ENCODE data around the gene RGL3.

Gene RGL3

DNA sequence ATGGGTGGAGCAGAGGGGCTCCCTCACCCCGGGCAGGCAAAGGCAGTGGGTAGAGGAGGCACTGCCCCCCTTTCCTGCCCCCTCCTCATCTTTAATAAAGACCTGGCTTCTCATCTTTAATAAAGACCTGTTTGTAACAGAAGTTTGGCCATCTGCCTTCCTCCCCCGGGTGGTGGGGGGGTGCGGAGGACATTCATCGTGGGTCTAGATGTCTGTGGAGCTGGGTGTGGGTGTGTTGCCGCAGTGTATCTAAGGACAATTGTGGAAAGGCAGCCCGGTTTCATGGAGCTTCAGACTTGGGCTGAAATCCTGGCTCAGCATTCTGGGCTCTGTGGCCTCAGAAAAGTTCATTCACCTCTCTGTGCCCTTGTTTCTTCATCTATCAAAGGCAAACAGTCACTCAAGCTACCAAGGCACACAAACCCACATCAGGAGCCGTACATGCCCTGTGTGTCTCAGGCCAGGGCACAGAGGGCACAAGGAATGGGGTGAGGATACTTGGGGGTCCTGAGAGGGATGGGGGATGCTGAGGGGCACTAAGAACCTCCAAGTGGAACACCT lies 53.5 kb downstream of the RGL3 start:
- in situ Hi-C loops (cut with MboI; ENCODE audit: low pct_unique_long_range_greater_than_20kb, low sequenced_read_pairs, unreplicated experiment): no loop called here
- TF ChIP-seq, protein P1, sequence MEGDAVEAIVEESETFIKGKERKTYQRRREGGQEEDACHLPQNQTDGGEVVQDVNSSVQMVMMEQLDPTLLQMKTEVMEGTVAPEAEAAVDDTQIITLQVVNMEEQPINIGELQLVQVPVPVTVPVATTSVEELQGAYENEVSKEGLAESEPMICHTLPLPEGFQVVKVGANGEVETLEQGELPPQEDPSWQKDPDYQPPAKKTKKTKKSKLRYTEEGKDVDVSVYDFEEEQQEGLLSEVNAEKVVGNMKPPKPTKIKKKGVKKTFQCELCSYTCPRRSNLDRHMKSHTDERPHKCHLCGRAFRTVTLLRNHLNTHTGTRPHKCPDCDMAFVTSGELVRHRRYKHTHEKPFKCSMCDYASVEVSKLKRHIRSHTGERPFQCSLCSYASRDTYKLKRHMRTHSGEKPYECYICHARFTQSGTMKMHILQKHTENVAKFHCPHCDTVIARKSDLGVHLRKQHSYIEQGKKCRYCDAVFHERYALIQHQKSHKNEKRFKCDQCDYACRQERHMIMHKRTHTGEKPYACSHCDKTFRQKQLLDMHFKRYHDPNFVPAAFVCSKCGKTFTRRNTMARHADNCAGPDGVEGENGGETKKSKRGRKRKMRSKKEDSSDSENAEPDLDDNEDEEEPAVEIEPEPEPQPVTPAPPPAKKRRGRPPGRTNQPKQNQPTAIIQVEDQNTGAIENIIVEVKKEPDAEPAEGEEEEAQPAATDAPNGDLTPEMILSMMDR (IDR thresholded peaks at IDR 0.05; ENCODE audit: extremely low read depth, insufficient read depth, missing control alignments): no peak
- no peak for DNase-seq (ENCODE audit: low spot score)

GRCh38 chr19:11364935-11365334 lies 54.2 kb downstream of the RGL3 start:
- in situ Hi-C loops (cut with MboI; ENCODE audit: low pct_unique_long_range_greater_than_20kb, low sequenced_read_pairs, unreplicated experiment): no loop called here
- TF ChIP-seq, protein P1 (IDR thresholded peaks at IDR 0.05; ENCODE audit: extremely low read depth, insufficient read depth, missing control alignments): no peak

DNA sequence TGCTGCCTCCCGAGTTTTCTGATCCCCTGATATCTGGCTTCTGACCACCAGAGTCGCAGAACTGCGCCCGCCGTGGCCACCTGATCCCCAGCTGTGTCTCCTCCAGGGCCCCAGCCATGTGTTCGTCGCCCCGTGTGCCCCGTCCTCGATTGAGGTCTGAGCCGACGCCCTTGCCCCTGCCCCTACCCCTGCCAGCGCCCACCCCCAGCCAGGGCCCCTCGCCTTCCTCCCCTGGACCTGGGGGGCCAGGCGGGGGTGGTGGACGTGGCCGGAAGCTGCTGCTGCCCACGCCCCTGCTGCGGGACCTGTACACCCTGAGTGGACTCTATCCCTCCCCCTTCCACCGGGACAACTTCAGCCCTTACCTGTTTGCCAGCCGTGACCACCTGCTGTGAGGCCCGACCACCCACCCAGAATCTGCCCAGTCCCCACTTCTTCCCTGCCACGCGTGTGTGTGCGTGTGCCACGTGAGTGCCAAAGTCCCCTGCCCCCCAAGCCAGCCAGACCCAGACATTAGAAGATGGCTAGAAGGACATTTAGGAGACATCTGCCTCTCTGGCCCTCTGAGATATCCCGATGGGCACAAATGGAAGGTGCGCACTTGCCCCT lies 54.7 kb downstream of the RGL3 start:
- in situ Hi-C loops (cut with MboI; ENCODE audit: low pct_unique_long_range_greater_than_20kb, low sequenced_read_pairs, unreplicated experiment): no loop called here
- TF ChIP-seq, protein P1 (IDR thresholded peaks at IDR 0.05; ENCODE audit: extremely low read depth, insufficient read depth, missing control alignments): no peak
- DNase-seq (ENCODE audit: low spot score): no peak

More at GRCh38 chr19:11364935-11365334, 54.2 kb downstream of the RGL3 start:
- DNase-seq (ENCODE audit: low spot score): no peak

DNA sequence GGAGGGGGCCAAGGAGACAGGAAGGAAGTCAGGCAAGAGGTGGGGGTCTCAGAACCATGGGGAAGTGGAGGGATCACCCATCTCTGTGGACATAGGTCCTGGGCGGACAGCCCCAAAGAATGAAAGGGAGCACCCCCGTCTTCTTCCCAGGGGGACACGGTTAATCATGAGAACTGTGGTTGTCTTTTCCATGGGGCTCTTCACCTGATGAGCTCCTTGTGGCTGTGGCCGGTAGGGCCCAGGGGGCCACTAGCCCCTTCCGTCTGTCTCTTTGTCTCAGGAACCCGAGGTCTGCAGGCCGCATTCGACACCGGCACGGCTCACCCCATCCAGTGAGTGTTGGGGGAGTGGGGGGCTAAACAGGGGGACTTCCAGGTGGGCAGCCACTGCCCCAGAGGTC lies 55.2 kb downstream of the RGL3 start:
- in situ Hi-C loops (cut with MboI; ENCODE audit: low pct_unique_long_range_greater_than_20kb, low sequenced_read_pairs, unreplicated experiment): no loop called here
- TF ChIP-seq, protein P1 (IDR thresholded peaks at IDR 0.05; ENCODE audit: extremely low read depth, insufficient read depth, missing control alignments): no peak
- no peak for DNase-seq (ENCODE audit: low spot score)

DNA sequence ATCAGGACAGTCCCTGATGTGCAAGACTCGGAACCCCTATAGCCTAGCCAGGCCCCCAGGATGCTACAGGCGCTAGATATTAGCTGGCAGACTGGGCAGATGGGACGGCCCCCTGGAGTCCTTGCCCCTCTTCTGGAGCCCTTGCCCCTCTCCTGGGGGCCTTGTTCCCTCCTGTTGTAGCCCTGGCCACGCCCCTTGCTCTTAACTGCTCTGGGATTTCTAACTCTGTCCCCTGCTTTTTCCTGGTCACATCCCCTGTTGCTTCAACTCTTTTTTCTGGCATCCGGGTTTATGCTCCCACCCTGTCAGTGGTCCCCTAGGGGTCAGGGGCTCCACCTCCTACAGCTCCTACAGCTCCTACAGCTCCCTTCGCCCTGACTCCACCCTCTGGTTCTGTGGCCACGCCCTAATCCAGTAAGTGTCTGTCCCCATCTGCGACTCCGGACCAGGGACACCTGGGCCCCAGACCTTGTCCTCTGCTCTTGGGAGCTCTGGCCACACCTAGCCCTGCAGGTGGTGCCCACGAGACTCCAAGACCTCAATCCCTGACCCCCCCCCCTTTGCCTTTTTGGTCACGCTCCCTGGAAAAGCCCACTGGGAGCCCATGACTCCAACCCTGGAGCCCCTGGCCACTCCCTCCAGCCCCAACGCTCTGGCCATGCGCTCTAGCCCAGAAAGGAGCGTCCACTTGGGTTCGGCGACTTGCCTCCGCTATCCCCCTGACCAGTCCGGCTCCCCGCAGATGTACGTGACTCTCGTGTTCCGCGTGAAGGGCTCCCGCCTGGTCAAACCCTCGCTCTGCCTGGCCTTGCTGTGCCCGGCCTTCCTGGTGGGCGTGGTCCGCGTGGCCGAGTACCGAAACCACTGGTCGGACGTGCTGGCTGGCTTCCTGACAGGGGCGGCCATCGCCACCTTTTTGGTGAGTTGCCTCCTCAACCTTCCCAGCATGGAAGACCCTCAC lies 57.1 kb downstream of the RGL3 start:
- no peak for DNase-seq (ENCODE audit: low spot score)
- TF ChIP-seq, protein P1 (IDR thresholded peaks at IDR 0.05; ENCODE audit: extremely low read depth, insufficient read depth, missing control alignments): no peak
- in situ Hi-C loops (cut with MboI; ENCODE audit: low pct_unique_long_range_greater_than_20kb, low sequenced_read_pairs, unreplicated experiment): no loop called here

DNA sequence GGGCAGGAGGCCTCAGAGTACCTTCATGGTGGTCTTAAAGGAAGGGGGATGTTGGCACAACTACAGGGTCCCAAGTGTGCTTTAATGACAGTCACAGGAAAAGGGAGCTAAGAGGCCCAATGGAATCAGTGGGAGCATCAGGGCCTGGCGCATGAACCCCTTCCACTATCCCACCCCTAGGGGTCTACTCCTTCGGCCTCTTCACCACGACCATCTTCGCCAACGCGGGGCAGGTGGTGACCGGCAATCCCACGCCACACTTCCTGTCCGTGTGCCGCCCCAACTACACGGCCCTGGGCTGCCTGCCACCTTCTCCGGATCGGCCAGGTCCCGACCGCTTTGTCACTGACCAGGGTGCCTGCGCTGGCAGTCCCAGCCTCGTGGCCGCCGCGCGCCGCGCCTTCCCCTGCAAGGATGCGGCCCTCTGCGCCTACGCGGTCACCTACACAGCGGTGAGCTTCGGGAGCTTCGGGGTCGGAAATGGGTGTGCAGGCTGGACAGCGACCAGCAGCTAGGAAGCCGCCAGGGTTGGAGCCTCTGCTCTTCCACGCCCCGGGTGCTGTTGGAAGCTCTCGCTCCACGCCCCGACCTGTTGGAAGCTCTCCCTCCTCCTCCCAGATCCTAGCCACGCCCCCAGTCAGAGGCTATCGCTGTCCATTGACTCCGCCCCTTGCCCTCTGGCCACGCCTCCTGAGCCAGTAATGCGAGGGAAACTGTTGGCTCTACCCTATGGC lies 57.9 kb downstream of the RGL3 start:
- no peak for DNase-seq (ENCODE audit: low spot score)
- TF ChIP-seq, protein P1 (IDR thresholded peaks at IDR 0.05; ENCODE audit: extremely low read depth, insufficient read depth, missing control alignments): no peak
- in situ Hi-C loops (cut with MboI; ENCODE audit: low pct_unique_long_range_greater_than_20kb, low sequenced_read_pairs, unreplicated experiment): no loop called here

Measured in GM13977 (cell line).